Measurements from ENCODE around the gene MARK1. TPM values are rescaled to one million over a fixed set of nuclear protein-coding genes. Genes with fewer than 3 reads are reported as not detected.
A peak's percentile ranks its signal among the peaks of the same experiment; 100 is the strongest.

Gene MARK1
- total and polyA plus RNA-seq, 11 donors, result 4.0 to 25.1 (median 16.3) TPM

DNA sequence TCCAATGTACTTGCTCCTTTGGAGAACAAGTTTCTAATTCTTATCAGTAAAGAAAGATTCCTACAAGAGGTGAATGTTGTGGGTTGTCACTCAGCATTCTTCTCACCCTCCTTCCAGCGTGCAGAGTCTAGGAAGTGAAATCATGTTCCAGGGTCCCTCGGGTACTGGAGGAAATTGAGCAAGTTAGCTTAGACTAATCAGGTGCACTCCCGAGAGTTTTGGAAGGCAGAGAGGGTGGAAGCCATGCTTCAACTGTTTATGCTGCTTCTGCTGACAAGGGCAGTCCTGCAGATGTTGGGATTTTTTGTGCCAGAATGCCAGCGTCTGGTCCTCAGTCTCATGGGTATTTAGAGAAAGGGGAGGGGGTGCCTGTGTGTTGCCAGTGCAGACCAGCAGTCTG is 157.0 kb downstream of the MARK1 start:
- ATAC-seq (no peak), DNase-seq (no peak)
- no peaks in the 10 kb centered on the region for H3K36me3 ChIP-seq
- H3K4me3 ChIP-seq, result no peak overlapping the region
- peaks cover 0 to 7% (median 3%) of the 10 kb centered on the region in 12 donors for H3K4me1 ChIP-seq
- no peaks in the 10 kb centered on the region for H3K27me3 ChIP-seq
- 21 to 53% (median 41%) methylated on average over 4 of the region's 4 CpGs for WGBS, 4 donors
- H3K9me3 ChIP-seq, result no peaks in the 10 kb centered on the region
- intact Hi-C loops (cut with DNase I), result loop anchor here in 4 of 10 donors (5.0 kb wide), 3 partner anchors 87 to 97 kb away; no protein-coding TSS in a partner anchor
- no peak overlapping the region for H3K27ac ChIP-seq
- no peak for TF ChIP-seq CTCF (IDR thresholded peaks at IDR 0.05)
- TF ChIP-seq POLR2A (IDR thresholded peaks at IDR 0.05), result no peak

DNA sequence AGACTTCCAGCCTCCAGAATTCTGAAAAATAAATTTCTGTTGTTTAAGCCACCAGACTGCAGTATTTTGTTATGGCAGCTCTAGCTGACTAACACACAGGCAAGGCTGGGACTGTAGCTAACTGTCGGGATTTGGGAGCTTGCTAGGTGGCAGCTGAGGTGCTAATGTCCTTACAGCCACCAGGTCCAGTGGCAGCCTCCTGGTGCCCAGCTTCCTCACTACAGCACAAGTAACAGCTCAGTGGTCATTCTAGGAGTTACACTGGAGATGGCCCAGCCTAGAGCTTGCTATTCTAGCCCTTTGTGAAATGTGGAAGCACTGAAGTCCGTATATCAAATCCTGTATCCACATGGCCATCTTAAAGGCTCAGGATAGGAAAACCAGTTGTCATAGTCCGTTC is 157.9 kb downstream of the MARK1 start:
- peaks cover 0 to 16% (median 4%) of the 10 kb centered on the region in 12 donors for H3K4me1 ChIP-seq
- WGBS, 4 donors, result 90 to 95% (median 93%) methylated on average over 3 of the region's 3 CpGs
- no peak overlapping the region for H3K27ac ChIP-seq
- no peak for ATAC-seq
- H3K36me3 ChIP-seq, result no peaks in the 10 kb centered on the region
- no peak overlapping the region for H3K4me3 ChIP-seq
- no peaks in the 10 kb centered on the region for H3K9me3 ChIP-seq
- DNase-seq, result no peak
- no peak for TF ChIP-seq POLR2A (IDR thresholded peaks at IDR 0.05)
- TF ChIP-seq CTCF (IDR thresholded peaks at IDR 0.05), result no peak
- intact Hi-C loops (cut with DNase I), result loop anchor here in 1 of 10 donors (5.0 kb wide), 1 partner anchor 91 kb away; no protein-coding TSS in a partner anchor
- H3K27me3 ChIP-seq, result no peaks in the 10 kb centered on the region

DNA sequence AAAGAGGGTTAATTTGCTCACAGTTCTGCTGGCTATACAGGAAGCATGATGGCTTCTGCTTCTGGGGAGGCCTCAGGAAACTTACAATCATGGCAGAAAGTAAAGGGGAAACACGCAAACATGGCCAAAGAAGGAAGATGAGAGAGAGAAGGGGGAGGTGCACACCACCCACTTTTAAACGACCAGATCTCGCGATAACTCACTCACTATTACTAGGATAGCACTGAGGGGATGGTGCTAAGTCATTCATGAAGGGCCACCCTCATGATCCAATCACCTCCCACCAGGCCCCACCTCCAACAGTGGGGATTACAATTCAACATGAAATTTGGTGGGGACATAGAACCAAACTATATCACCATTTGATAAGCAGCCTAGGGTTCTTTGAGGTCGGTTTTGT is 159.9 kb downstream of the MARK1 start:
- ATAC-seq, result no peak
- 84 to 89% (median 86%) methylated on average over 5 of the region's 5 CpGs for WGBS, 4 donors
- no peaks in the 10 kb centered on the region for H3K9me3 ChIP-seq
- H3K4me1 ChIP-seq, result peaks cover 0 to 17% (median 4%) of the 10 kb centered on the region in 12 donors
- no peak overlapping the region for H3K4me3 ChIP-seq
- DNase-seq, result no peak
- no peaks in the 10 kb centered on the region for H3K27me3 ChIP-seq
- no peak overlapping the region for H3K27ac ChIP-seq
- TF ChIP-seq CTCF (IDR thresholded peaks at IDR 0.05), result no peak
- no peak for TF ChIP-seq POLR2A (IDR thresholded peaks at IDR 0.05)
- intact Hi-C loops (cut with DNase I), result loop anchor here in 1 of 10 donors (5.0 kb wide), 1 partner anchor 89 kb away; no protein-coding TSS in a partner anchor
- H3K36me3 ChIP-seq, result no peaks in the 10 kb centered on the region

DNA sequence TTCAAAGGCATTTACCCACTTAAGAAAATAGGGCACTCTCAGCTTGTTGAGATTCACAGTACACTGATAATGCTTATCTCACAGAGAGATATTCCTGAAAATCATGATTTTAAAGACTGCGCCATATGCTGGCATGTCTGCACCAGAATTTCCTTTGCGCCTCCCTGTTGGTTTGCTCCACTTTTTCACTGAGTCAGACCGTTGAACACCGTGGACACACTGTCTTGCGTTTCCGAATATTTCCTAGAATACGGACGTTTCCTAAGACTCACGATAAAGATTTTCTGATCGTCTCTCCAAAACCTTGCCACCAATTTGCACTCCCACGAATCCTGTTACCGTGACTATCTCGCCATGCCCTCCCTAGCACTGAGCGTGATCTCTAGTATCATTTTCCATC is 161.7 kb downstream of the MARK1 start:
- ATAC-seq (peak in 1 of 4 donors; percentile 19), DNase-seq (no peak)
- Histone ChIP-seq H3K27me3 (no peaks in the 10 kb centered on the region), H3K27ac (no peak overlapping the region), H3K4me3 (peak overlapping the region; percentile 64 to 89 (median 82)), H3K4me1 (peaks cover 0 to 17% (median 4%) of the 10 kb centered on the region in 12 donors), H3K36me3 (no peaks in the 10 kb centered on the region), H3K9me3 (no peaks in the 10 kb centered on the region)
- 33 to 47% (median 37%) methylated on average over 14 of the region's 14 CpGs for WGBS, 4 donors
- TF ChIP-seq CTCF (IDR thresholded peaks at IDR 0.05) (no peak), POLR2A (IDR thresholded peaks at IDR 0.05) (no peak)
- intact Hi-C loops (cut with DNase I), result loop anchor here (1.0 to 5.0 kb wide), 7 partner anchors 43 to 88 kb away; partner anchors contain the start of gene MTARC2 (in 1 of the 10)

Data from heart left ventricle (tissue), 16 donors.